K562 (cell line): ENCODE measurements around the gene ADGRD1. TPM values are rescaled to one million over a fixed set of nuclear protein-coding genes. Genes with fewer than 3 reads are reported as not detected.

ENCODE experiments used
- ATAC-seq: fragments of 200-7000 bp; cut with Tn5 transposase; 3 replicates; pipeline ENCODE4 v1.9.1; 2020; ENCODE audit warnings: moderate library complexity
- BruUV-seq: library from RNA; stranded (reverse); fragments of 400-500 nt; replicated peaks from 2 replicates; lab custom pipeline; 2021; lab: Mats Ljungman, UMichigan
- CTCF ChIA-PET: fragments of 300-600 bp; formaldehyde crosslinking; extraction: SDS; loops from one replicate; lab custom pipeline; 2021; ENCODE audit warnings: low intra/inter-chr PET ratio; lab: Yijun Ruan, JAX
- POLR2A ChIA-PET: fragments of 300-600, 350-650 bp; sonication (Branson Sonifier 250); formaldehyde crosslinking; extraction: SDS; loops from one replicate; lab custom pipeline; 2021; ENCODE audit warnings: antibody characterized with exemption, inconsistent platforms; lab: Yijun Ruan, JAX
- DNase-seq, 4 experiments: peaks; one replicate each; pipeline versions ENCODE4 v3.0.0 to v3.0.0-alpha.2; 2011 to 2018; ENCODE audit warnings: low spot score in 3 of 4, mixed read lengths in 3 of 4; ENCODE audit errors: extremely low read depth in 1 of 4
- FAIRE-seq: peaks from 2 replicates; lab custom pipeline; 2011; peaks lifted over from hg19 to GRCh38; lab: Jason Lieb, UNC
- H2AFZ ChIP-seq: 2 replicates; pipeline ENCODE4 v1.6.0; 2011; ENCODE audit warnings: low read depth, low read length, control low read depth, inconsistent platforms
- H3K27ac ChIP-seq: fragments of 200-600 bp; 3 replicates; pipeline ENCODE4 v1.8.0; 2011; ENCODE audit warnings: low read depth, mild to moderate bottlenecking, control low read depth, inconsistent platforms, low read length, moderate library complexity, mixed read lengths; ENCODE audit errors: extremely low read depth
- H3K27me3 ChIP-seq, 2 experiments: fragments of 300-600 bp in 1 of 2; 2 replicates in 1 of 2; 3 replicates in 1 of 2; pipeline versions ENCODE4 v1.6.0 to v1.8.0; 2011; ENCODE audit warnings: inconsistent platforms in 2 of 2, low read length in 2 of 2, mild to moderate bottlenecking in 1 of 2, mixed read lengths in 1 of 2, moderate library complexity in 1 of 2; ENCODE audit not compliant: control insufficient read depth in 2 of 2, insufficient read depth in 2 of 2
- H3K36me3 ChIP-seq: fragments of 300-600 bp; 3 replicates; pipeline ENCODE4 v1.8.0; 2011; ENCODE audit warnings: mild to moderate bottlenecking, low read length, inconsistent platforms; ENCODE audit not compliant: control insufficient read depth, insufficient read depth
- H3K4me1 ChIP-seq, 2 experiments: fragments of 200-600 bp in 1 of 2; replicated peaks in 1 of 2; 2 replicates in 1 of 2; 3 replicates in 1 of 2; pipeline versions ENCODE4 v1.5.1 to v1.8.0; 2011; ENCODE audit warnings: inconsistent platforms in 2 of 2, low read length in 2 of 2, mild to moderate bottlenecking in 1 of 2, mixed read lengths in 1 of 2, moderate library complexity in 1 of 2; ENCODE audit not compliant: control insufficient read depth in 2 of 2, insufficient read depth in 2 of 2
- H3K4me2 ChIP-seq: 2 replicates; pipeline ENCODE4 v1.6.1; 2011; ENCODE audit warnings: low read length, control low read depth, inconsistent platforms, mixed read lengths; ENCODE audit not compliant: insufficient read depth
- H3K4me3 ChIP-seq: fragments of 200-600 bp; sonication (generic), shearing (Covaris generic); 2 replicates; pipeline ENCODE4 v1.5.1; 2016; ENCODE audit warnings: control low read depth, inconsistent platforms
- H3K79me2 ChIP-seq: fragments of 200-600 bp; 3 replicates; pipeline ENCODE4 v1.8.0; 2011; ENCODE audit warnings: low read length, inconsistent platforms; ENCODE audit not compliant: control insufficient read depth, insufficient read depth
- H3K9ac ChIP-seq, 2 experiments: 2 replicates each; pipeline versions ENCODE4 v1.6.0 to v1.6.1; 2011; ENCODE audit warnings: low read depth in 2 of 2, low read length in 2 of 2, control low read depth in 1 of 2, inconsistent platforms in 1 of 2, mild to moderate bottlenecking in 1 of 2, mixed read lengths in 1 of 2; ENCODE audit not compliant: insufficient read depth in 1 of 2
- H3K9me1 ChIP-seq: one replicate; pipeline ENCODE4 v1.6.0; 2011; ENCODE audit warnings: inconsistent platforms, mild to moderate bottlenecking, low read length, moderate library complexity; ENCODE audit not compliant: control insufficient read depth, insufficient read depth
- H3K9me3 ChIP-seq: replicated peaks from 2 replicates; pipeline ENCODE4 v1.5.1; 2011; ENCODE audit warnings: low read depth, low read length, inconsistent platforms; ENCODE audit not compliant: control insufficient read depth, insufficient read depth
- H4K20me1 ChIP-seq: replicated peaks from 2 replicates; pipeline ENCODE4 v1.6.1; 2011; ENCODE audit warnings: low read length, inconsistent platforms, mixed read lengths; ENCODE audit not compliant: control insufficient read depth, insufficient read depth
- CCAR2 ChIP-seq: fragments of 200-400 bp; formaldehyde crosslinking; IDR thresholded peaks from 2 replicates; pipeline ENCODE4 v1.6.1; 2017; ENCODE audit warnings: mild to moderate bottlenecking, low read depth, low read length
- CHD4 ChIP-seq: fragments of 200-600 bp; sonication (generic); IDR thresholded peaks from 3 replicates; pipeline ENCODE4 v1.6.1; 2012; ENCODE audit warnings: low read depth, mild to moderate bottlenecking, mixed read lengths, low read length, inconsistent platforms; ENCODE audit not compliant: insufficient read depth, insufficient replicate concordance, poor library complexity, severe bottlenecking
- MCM3 ChIP-seq: fragments of 450-650 bp; IDR thresholded peaks from 2 replicates; pipeline ENCODE4 v1.6.1; 2016
- RBFOX2 ChIP-seq: fragments of 200-400 bp; formaldehyde crosslinking; IDR thresholded peaks from 2 replicates; pipeline ENCODE4 v1.6.1; 2017; ENCODE audit warnings: low read depth, mild to moderate bottlenecking, low read length, moderate library complexity
- RFX1 ChIP-seq: fragments of 450-650 bp; IDR thresholded peaks from 2 replicates; pipeline ENCODE4 v1.6.1; 2016; ENCODE audit warnings: mild to moderate bottlenecking, moderate library complexity
- YY1 ChIP-seq, 3 experiments: IDR thresholded peaks; 2 replicates each; pipeline ENCODE4 v1.6.1; 2011; ENCODE audit warnings: low read length in 2 of 3, mild to moderate bottlenecking in 2 of 3, moderate library complexity in 2 of 3, borderline replicate concordance in 1 of 3, control low read depth in 1 of 3, low read depth in 1 of 3; ENCODE audit not compliant: insufficient read depth in 3 of 3, insufficient replicate concordance in 2 of 3, control insufficient read depth in 1 of 3, insufficient read length in 1 of 3; ENCODE audit errors: extremely low read depth in 1 of 3
- ZNF830 ChIP-seq: fragments of 250-450 bp; sonication (Bioruptor Pico); IDR thresholded peaks from 2 replicates; pipeline ENCODE4 v1.5.0; 2021; ENCODE audit warnings: mild to moderate bottlenecking
- WGBS: fragments of 100-300 bp; shearing (Covaris generic); methylation state at CpG from one replicate; pipeline ENCODE4 v1.1.6; 2016; ENCODE audit warnings: low coverage, mixed read lengths; ENCODE audit not compliant: insufficient coverage; ENCODE audit errors: missing lambda C conversion rate; 5-methylcytosine and 5-hydroxymethylcytosine counted together
- in situ Hi-C: fragments of 300-500 bp; cut with MboI; formaldehyde crosslinking; loops from 4 replicates; pipeline ENCODE4 v1.15.0; 2018; ENCODE audit warnings: inconsistent platforms, mixed read lengths
- intact Hi-C: fragments of 100-400 bp; cut with micrococcal nuclease; formaldehyde crosslinking; loops from 2 replicates; pipeline ENCODE4 v1.14.2; 2022
- polyA plus RNA-seq, 8 experiments: library from polyadenylated mRNA; depleted of rRNA in 4 of 8; stranded (reverse) in 5 of 8; unstranded in 3 of 8; fragments of >200 nt; fragmentation: Nextera tagmentation in 2 of 8; fragmentation: Illumina TruSeq in 1 of 8; extraction: Ambion mirVana in 2 of 8; extraction: Trizol in 1 of 8; gene quantifications; 2 replicates each; pipeline versions ENCODE4 v1.2.1 to v1.2.3, GENCODE V29; 2011 to 2014; ENCODE audit warnings: inconsistent platforms in 1 of 8, missing spikeins in 1 of 8
- total RNA-seq, 7 experiments: library from RNA; depleted of rRNA in 6 of 7; stranded (reverse); fragments of >200 nt in 6 of 7; fragmentation: Illumina TruSeq in 2 of 7; extraction: Trizol in 2 of 7; gene quantifications; 2 replicates each; pipeline versions ENCODE4 v1.2.1 to v1.2.3, GENCODE V29; 2011 to 2021; ENCODE audit warnings: low replicate concordance in 1 of 7
- TF ChIP-seq, protein P1 (sequence below): fragments of 250-450 bp; sonication (Bioruptor Pico); IDR thresholded peaks from 2 replicates; pipeline ENCODE4 v1.8.0; 2022; ENCODE audit warnings: inconsistent platforms, mild to moderate bottlenecking, moderate library complexity, borderline replicate concordance

The ADGRD1 gene
- total and polyA plus RNA-seq, 9 of the 15 experiments (the other 6 are each of a cell fraction or from before 2014, with no cell fraction given) = 1.7 to 11.7 (median 3.3) TPM

DNA sequence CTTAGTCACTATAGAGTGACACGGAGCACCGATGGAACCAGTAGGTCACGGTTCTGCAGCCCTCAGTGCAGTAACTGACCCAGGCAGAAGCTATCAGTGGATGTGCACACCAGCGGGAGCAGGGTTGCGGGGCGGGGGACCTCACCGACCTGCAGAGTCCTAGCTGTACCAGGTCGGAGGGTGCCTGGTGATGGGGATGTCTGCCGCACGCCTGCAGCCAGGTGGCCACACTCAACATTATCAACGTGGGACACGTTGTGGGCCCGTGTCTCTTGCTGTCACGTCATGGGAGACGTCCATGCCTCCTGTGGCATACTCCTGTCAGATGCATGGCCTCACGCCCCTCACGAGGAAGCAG lies 55.2 kb downstream of the ADGRD1 start (continued):
- TF ChIP-seq RBFOX2 (no peak), ZNF830 (CRISPR knock-in tag) (no peak), RFX1 (no peak), MCM3 (no peak)

DNA sequence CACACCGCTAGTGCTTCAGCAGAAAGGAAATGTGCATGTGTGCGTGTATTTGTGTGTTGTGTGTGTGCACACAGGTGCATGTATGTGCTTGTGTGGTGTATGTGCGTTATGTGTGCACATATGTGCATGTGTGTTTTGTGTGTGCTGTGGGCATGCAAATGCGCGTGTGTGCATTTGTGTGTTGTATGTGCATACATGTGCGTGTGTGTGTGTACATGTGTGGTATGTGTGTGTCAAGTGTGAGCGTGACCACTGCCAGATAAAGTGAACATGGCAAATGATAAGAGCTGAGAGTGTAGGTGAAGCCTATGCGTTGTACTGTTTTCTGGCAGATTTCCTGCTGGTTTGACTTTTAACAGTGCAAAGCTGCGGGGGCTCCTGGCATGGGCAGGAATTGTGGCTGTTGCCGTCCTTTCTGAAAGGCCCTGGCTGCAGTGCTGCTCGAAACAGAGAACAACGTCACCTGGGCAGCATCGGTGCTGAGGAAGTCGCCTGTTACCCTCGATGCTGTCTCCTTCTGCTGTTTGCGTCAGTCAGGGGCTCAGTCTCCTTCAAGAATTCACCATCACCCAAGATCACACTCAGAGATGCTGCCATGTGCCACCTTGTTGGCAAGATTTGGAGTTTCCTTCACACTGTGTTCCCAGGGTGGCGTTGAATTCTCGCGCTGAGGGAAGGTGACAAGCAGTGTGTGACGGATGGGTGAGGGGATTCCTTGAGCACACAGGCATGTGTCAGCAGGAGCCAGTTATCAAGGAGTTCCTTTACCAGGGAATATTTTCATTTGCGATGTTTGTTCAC lies 56.1 kb downstream of the ADGRD1 start:
- H3K4me1 ChIP-seq = peaks cover 4 to 17% of the 10 kb centered on the region in 2 experiments; a peak in 2 of 5 replicates
- H3K9me3 ChIP-seq = no peaks in the 10 kb centered on the region
- no peak for TF ChIP-seq YY1 (IDR thresholded peaks at IDR 0.05; ENCODE audit: borderline replicate concordance in 1 of 3, control insufficient read depth in 1 of 3, extremely low read depth in 1 of 3, insufficient read depth in 3 of 3, insufficient read length in 1 of 3, insufficient replicate concordance in 2 of 3, low read depth in 1 of 3, low read length in 2 of 3)
- TF ChIP-seq, protein P1, sequence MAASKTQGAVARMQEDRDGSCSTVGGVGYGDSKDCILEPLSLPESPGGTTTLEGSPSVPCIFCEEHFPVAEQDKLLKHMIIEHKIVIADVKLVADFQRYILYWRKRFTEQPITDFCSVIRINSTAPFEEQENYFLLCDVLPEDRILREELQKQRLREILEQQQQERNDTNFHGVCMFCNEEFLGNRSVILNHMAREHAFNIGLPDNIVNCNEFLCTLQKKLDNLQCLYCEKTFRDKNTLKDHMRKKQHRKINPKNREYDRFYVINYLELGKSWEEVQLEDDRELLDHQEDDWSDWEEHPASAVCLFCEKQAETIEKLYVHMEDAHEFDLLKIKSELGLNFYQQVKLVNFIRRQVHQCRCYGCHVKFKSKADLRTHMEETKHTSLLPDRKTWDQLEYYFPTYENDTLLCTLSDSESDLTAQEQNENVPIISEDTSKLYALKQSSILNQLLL (CRISPR knock-in tag) = no peak
- TF ChIP-seq CHD4 = no peak
- no peak for TF ChIP-seq CCAR2
- TF ChIP-seq, all 486 proteins: peak for 0
- no peak for ATAC-seq
- H3K4me2 ChIP-seq = no peak overlapping the region
- no peak overlapping the region for H3K4me3 ChIP-seq
- H3K27me3 ChIP-seq = peaks cover 0 to 41% of the 10 kb centered on the region in 2 experiments; a peak in 2 of 5 replicates
- H3K9me1 ChIP-seq = no peaks in the 10 kb centered on the region
- ChIA-PET POLR2A (no interaction called here), CTCF (no interaction called here)
- H3K9ac ChIP-seq = no peak overlapping the region
- in situ Hi-C loops = no loop called here
- no peaks in the 10 kb centered on the region for H3K79me2 ChIP-seq
- H2AFZ ChIP-seq = no peak overlapping the region
- intact Hi-C loops = no loop called here
- 42% methylated on average over 20 of the region's 21 CpGs for WGBS
- H4K20me1 ChIP-seq = peaks cover 5% of the 10 kb centered on the region
- BruUV-seq = no TSS peak
- no peaks in the 10 kb centered on the region for H3K36me3 ChIP-seq
- no peak for DNase-seq
- H3K27ac ChIP-seq = no peak overlapping the region
- FAIRE-seq = no peak
